Stimulated activated CD4-positive, alpha-beta T cell treated with anti-CD3 and anti-CD28 coated beads, Interleukin-15, amount 100 ng/mL, for 24 hours (primary cell): ENCODE data around the gene TRPM2.

Experiments used
- DNase-seq: peaks from one replicate; pipeline ENCODE4 v3.0.0-alpha.2; 2020

Gene TRPM2

GRCh38 chr21:44322621-44323325, 30.6 kb upstream of the TRPM2 start:
- no peak for DNase-seq

- no peak for DNase-seq
Observed at GRCh38 chr21:44323591-44323990, 29.8 kb upstream of the TRPM2 start.

- no peak for DNase-seq
Observed at GRCh38 chr21:44324106-44324853, 29.1 kb upstream of the TRPM2 start.

GRCh38 chr21:44324854-44325107, 28.6 kb upstream of the TRPM2 start:
- no peak for DNase-seq

GRCh38 chr21:44325386-44326271, 27.8 kb upstream of the TRPM2 start:
- DNase-seq, result no peak

GRCh38 chr21:44326272-44326647, 27.2 kb upstream of the TRPM2 start:
- no peak for DNase-seq

- no peak for DNase-seq
Observed at GRCh38 chr21:44326716-44327602, 26.5 kb upstream of the TRPM2 start.

GRCh38 chr21:44327603-44327974, 25.8 kb upstream of the TRPM2 start:
- no peak for DNase-seq

GRCh38 chr21:44328242-44328895, 25.1 kb upstream of the TRPM2 start:
- DNase-seq, result no peak

- no peak for DNase-seq
Observed at GRCh38 chr21:44329086-44329889, 24.1 kb upstream of the TRPM2 start.

GRCh38 chr21:44329971-44330681, 23.3 kb upstream of the TRPM2 start:
- DNase-seq, result no peak

- no peak for DNase-seq
Observed at GRCh38 chr21:44330698-44331097, 22.7 kb upstream of the TRPM2 start.

GRCh38 chr21:44331209-44331608, 22.2 kb upstream of the TRPM2 start:
- no peak for DNase-seq

GRCh38 chr21:44331650-44332307, 21.6 kb upstream of the TRPM2 start:
- DNase-seq, result no peak

GRCh38 chr21:44332383-44332782, 21.0 kb upstream of the TRPM2 start:
- DNase-seq, result no peak

- DNase-seq, result no peak
Observed at GRCh38 chr21:44332965-44333364, 20.5 kb upstream of the TRPM2 start.

GRCh38 chr21:44333509-44334328, 19.7 kb upstream of the TRPM2 start:
- no peak for DNase-seq

- DNase-seq, result no peak
Observed at GRCh38 chr21:44334329-44335030, 18.9 kb upstream of the TRPM2 start.
